Spinal cord (tissue), 10 donors: ENCODE data around the gene PPFIBP2. TPM values are rescaled to one million over a fixed set of nuclear protein-coding genes. Genes with fewer than 3 reads are reported as not detected.

ENCODE experiments used
- DNase-seq, 6 donors: peaks; one replicate each; pipeline versions ENCODE4 v3.0.0 to v3.0.0-alpha.2; 2013 to 2015; ENCODE audit warnings: low spot score in 6 of 6, low read depth in 4 of 6
- H3K27ac ChIP-seq: one replicate; pipeline ENCODE4 v1.5.1; 2013; ENCODE audit warnings: low read depth, low read length, control low read depth
- H3K27me3 ChIP-seq: one replicate; pipeline ENCODE4 v1.6.1; 2013; ENCODE audit warnings: low read length; ENCODE audit not compliant: control insufficient read depth, insufficient read depth
- H3K36me3 ChIP-seq: one replicate; pipeline ENCODE4 v1.6.1; 2013; ENCODE audit warnings: low read length; ENCODE audit not compliant: control insufficient read depth, insufficient read depth
- H3K4me1 ChIP-seq: one replicate; pipeline ENCODE4 v1.6.1; 2013; ENCODE audit warnings: low read length; ENCODE audit not compliant: control insufficient read depth, insufficient read depth
- H3K4me3 ChIP-seq: one replicate; pipeline ENCODE4 v1.5.1; 2013; ENCODE audit warnings: low read depth, low read length, control low read depth
- H3K9me3 ChIP-seq: one replicate; pipeline ENCODE4 v1.6.1; 2013; ENCODE audit warnings: low read length; ENCODE audit not compliant: control insufficient read depth, insufficient read depth
- WGBS: methylation state at CpG from one replicate; pipeline ENCODE4 v1.1.5; 2013; ENCODE audit warnings: missing lambda C conversion rate; ENCODE audit not compliant: insufficient coverage; 5-methylcytosine and 5-hydroxymethylcytosine counted together
- polyA plus RNA-seq, 2 donors: library from polyadenylated mRNA; unstranded; fragments of 120-200 nt; gene quantifications; one replicate each; pipeline ENCODE4 v1.2.1, GENCODE V29; 2013; ENCODE audit not compliant: insufficient read length in 2 of 2
- total RNA-seq, 2 donors: library from RNA; depleted of rRNA in 1 of 2; stranded (reverse); fragments of 120-200 nt in 1 of 2; fragments of >200 nt in 1 of 2; gene quantifications; one replicate each; pipeline versions ENCODE4 v1.2.3 to v1.2.4, GENCODE V29; 2013 to 2014
- donor health status: healthy.

PPFIBP2 gene
- total and polyA plus RNA-seq, 4 donors = 14.3 to 23.8 (median 19.1) TPM

DNA sequence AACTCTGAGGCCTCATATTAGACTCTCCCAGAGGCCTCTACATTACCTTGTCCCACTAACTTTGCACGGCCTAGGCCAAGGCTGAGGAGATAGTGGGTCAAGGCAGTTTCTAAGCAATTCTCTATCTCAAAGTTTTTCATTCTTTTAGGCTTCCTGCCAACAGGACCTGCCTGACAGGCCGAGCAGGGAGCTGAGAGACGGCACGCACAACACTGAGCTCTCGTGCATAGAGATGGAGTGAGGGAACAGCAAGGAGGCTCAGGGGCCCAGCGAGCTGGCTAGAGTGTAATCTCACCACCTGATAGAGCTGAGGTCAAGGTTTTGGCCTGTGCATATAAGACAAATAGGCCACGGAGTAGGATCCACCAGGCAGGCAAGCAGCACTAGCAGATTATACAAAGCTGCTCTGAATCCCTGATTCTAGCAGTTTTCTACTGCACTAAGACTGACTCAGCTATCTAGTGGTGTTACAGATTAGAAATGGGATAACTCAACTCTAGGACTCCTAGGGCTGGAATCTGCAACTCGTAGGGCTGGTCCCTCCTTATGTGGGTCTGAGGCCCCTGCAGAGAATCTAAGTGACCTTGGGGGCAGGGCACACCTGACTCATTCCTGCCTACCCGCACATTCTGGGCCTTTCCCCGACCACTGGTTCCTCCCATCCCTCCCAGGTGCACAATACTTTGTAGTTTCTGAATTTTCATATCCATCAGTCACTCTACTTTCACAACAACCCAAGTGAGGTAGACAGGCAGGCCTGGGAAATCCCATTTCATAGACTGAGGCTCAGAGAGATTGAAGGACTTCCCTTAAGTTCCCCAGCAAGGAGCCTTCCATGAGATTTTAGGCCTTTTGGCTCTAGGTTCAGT, 157.8 kb downstream of the PPFIBP2 start:
- WGBS = 90% methylated on average over 9 of the region's 10 CpGs
- Histone ChIP-seq H3K9me3 (no peaks in the 10 kb centered on the region), H3K27ac (no peak overlapping the region), H3K4me1 (peaks cover 49% of the 10 kb centered on the region), H3K27me3 (peaks cover 25% of the 10 kb centered on the region), H3K4me3 (no peak overlapping the region), H3K36me3 (peaks cover 1% of the 10 kb centered on the region)
- DNase-seq = no peak

DNA sequence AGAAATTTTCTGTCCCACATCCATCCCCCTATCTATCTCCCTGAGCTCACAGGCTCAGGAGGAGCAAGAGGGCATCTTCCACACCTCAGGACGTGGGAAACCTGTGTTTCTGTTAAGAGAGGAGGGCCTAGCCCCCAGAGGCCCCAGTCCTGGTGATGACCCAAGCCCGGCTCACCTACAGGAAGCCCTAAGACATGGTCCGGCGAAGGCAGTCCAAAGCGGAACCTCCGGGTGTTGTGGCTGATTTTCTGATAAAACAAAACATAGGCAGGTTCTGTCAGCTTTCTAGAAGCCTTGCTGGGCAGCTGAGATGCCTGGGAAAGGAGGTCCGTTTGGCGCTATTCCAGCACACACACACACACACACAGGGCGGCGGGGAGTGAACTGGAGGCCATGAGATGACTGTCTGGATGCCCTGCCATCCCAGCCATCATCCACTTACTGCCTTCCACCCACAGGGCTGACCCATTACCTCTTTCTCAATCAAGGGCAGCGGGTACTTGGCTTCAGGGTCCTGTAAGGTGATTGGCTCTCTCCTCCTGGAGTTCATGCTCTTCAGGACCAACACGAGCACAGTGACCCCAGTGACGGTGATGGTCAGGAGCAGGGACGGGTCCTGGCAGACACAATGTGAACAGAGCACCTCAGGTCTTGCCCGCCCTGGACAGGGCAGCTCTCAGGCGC, 158.6 kb downstream of the PPFIBP2 start:
- Histone ChIP-seq H3K4me1 (peaks cover 46% of the 10 kb centered on the region), H3K4me3 (no peak overlapping the region), H3K9me3 (no peaks in the 10 kb centered on the region), H3K27me3 (peaks cover 25% of the 10 kb centered on the region), H3K36me3 (no peaks in the 10 kb centered on the region), H3K27ac (no peak overlapping the region)
- no peak for DNase-seq
- 87% methylated on average over 12 of the region's 16 CpGs for WGBS

DNA sequence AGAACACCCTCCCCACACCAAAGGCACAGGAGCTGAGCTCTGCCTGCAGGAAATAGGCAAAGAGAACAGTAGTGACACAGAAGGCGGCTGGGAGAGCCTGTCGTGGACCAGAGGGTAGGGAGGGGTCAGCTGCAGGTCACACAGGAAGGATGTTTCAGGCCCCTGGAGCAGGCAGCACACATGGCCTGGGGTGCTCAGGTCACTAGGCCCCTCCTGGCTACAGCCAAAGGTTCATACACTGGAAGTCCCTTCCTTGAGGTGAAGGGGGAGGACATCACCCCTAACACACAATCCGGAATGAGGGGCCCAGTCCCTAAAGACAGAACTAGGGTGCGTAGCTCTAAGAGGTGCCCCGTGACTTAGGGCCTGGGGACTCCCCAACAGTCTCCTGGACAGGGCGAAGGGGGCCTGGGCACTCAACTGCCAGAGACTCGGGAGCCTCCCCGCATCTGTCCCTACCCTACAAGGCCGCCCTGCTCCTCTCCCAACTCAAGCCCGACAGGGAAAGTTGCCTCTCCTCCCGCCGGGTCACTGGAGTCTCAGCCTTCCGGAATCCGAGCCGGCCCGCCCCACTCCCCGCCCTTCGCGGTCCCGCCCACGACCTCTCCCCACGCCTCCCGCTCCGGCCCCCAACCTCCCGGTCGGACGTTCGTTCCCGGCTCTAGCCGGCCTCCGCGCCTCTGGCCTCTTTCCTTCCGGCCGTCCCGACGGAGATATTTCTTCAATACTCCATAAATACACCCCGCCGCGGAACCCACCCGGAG, 159.3 kb downstream of the PPFIBP2 start, which contains the start of gene CYB5R2:
CYB5R2 (minus strand) TSS at position 541 of the 764 bp plus-strand sequence. CDS start 675 bp downstream, outside the sequence.
- Histone ChIP-seq H3K27ac (peak within 1 kb of the TSS; percentile 52), H3K9me3 (no peaks in the 10 kb centered on the region), H3K36me3 (no peaks in the 10 kb centered on the region), H3K27me3 (peaks cover 25% of the 10 kb centered on the region), H3K4me3 (peak within 1 kb of the TSS; percentile 37), H3K4me1 (peaks cover 40% of the 10 kb centered on the region)
- DNase-seq = peak in 1 of 6 donors; percentile 68
- 14% methylated on average over 38 of the region's 40 CpGs for WGBS

DNA sequence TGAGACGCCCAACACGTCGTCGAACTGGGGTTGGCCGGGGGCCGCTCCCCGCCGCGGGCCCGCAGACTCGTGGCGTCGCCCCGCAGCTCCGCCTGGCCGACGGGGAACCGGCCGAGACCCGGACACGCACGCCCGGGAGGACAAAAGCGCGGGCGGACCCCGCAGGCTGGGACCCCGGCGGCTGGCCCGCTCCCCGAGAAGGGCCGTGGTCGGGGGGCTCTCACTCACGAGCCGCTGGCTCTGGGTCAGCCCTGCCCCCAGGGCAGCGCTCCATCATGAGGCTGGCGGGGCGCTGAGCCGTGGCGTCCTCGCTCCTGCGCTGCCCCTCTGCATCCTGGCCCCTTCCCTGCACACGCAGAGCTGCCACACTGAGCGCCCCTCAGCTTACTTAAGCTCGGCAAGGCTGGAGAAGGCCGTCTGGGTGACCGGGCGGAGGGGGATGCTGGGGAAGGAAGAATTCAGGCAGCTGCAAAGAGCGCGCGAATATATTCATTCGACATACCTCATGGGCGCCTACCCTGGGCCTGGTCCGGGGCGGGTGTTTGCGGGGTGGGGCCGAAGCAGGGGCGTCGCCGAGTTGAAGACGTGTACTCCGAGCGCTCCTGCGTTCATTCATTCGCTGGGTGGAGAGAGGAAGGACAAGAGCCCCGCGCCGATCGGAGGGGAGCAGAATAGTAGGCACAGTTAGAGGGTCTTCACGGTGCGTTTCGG, 160.1 kb downstream of the PPFIBP2 start:
- Histone ChIP-seq H3K27me3 (peaks cover 25% of the 10 kb centered on the region), H3K27ac (peak overlapping the region; percentile 52), H3K4me1 (peaks cover 34% of the 10 kb centered on the region), H3K36me3 (no peaks in the 10 kb centered on the region), H3K4me3 (peak overlapping the region; percentile 37), H3K9me3 (no peaks in the 10 kb centered on the region)
- peak in 2 of 6 donors; percentile 63 to 70 for DNase-seq
- WGBS = 1% methylated on average over 67 of the region's 72 CpGs

DNA sequence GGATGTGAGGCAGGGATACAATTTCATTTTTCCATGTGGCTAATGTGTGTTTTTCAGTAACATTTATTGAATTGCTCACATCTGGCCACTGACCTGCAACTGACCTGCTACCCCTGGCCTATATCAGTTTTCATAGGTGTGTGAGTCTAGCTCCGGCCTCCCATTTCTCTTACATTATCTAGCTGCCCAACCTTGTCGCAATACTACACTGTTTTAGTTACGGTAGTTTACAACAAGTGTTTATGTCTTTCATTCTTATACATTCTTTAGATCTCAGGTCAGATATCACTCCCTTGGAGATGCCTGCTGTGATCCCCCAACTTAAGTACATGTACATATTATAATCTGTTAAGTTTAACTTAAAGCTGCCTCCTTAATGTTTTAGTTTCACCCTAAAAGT, 161.8 kb downstream of the PPFIBP2 start:
- no peak overlapping the region for H3K4me3 ChIP-seq
- WGBS = no CpG with 5 or more reads among the region's 3 CpGs
- DNase-seq = no peak

DNA sequence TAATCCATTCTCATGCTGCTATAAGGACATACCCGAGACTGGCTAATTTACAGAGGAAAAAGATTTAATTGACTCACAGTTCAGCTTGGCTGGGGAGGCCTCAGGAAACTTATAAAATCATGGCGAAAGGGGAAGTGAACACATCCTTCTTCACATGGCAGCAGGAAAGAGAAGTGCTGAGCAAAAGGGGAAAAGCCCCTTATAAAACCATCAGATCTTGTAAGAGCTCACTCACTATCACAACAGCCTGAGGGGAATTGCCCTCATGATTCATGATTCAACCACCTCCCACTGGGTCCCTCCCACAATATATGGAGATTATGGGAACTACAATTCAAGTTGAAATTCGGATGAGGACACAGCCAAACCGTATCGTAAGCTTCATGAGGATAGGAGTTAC, 163.3 kb downstream of the PPFIBP2 start:
- no peak for DNase-seq
- H3K36me3 ChIP-seq = no peaks in the 10 kb centered on the region
- no CpG with 5 or more reads among the region's 5 CpGs for WGBS
- H3K27me3 ChIP-seq = peaks cover 25% of the 10 kb centered on the region
- peaks cover 19% of the 10 kb centered on the region for H3K4me1 ChIP-seq
- H3K9me3 ChIP-seq = no peaks in the 10 kb centered on the region
- H3K27ac ChIP-seq = peak overlapping the region; percentile 37
- no peak overlapping the region for H3K4me3 ChIP-seq

More for the DNA sequence above, 161.8 kb downstream of the PPFIBP2 start:
- H3K4me1 ChIP-seq = peaks cover 28% of the 10 kb centered on the region
- H3K27ac ChIP-seq = no peak overlapping the region
- H3K27me3 ChIP-seq = peaks cover 25% of the 10 kb centered on the region
- no peaks in the 10 kb centered on the region for H3K9me3 ChIP-seq
- no peaks in the 10 kb centered on the region for H3K36me3 ChIP-seq

DNA sequence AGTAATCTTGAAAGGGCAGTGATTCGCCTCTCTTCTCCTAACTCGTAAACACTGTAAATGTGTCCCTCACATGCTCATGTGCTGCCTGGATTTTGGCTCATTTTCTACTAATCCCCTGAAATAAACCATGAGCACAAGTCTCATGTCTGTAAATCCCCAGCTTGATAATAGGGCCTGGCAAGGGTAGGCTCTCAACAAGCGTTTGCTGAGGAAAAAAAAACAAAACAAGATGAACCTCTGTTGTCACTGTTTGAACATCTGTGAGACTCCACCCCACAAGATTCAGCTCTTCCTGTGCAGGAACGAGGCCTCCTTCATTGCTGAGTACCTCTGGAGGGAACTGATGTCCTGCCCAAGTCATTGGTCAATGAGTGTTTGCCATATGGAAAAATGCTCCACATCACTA, 164.0 kb downstream of the PPFIBP2 start:
- H3K9me3 ChIP-seq = no peaks in the 10 kb centered on the region
- 40% methylated on average over 3 of the region's 4 CpGs for WGBS
- peaks cover 12% of the 10 kb centered on the region for H3K4me1 ChIP-seq
- peaks cover 22% of the 10 kb centered on the region for H3K27me3 ChIP-seq
- no peaks in the 10 kb centered on the region for H3K36me3 ChIP-seq
- no peak overlapping the region for H3K27ac ChIP-seq
- DNase-seq = peak in 2 of 6 donors; percentile 18 to 38
- no peak overlapping the region for H3K4me3 ChIP-seq

DNA sequence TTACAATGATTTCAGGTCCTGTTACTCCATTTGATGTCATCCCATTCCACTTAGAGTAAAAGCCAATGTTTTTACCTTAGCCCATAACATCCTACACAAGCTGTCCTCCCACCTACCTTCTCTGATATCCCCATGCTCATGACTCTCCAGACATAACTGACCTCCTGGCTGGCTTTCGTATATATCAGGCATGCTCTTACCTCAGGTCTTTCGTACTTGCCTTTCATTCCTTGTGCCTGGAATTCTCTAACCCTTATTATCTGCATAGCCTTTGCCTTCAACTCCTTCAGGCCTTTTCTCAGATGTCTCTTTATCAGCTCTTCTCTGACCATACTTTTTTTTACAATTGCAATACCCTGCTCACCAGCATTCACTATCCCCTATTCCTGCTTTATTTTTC, 169.8 kb downstream of the PPFIBP2 start:
- no peak overlapping the region for H3K27ac ChIP-seq
- 94% methylated on average over 2 of the region's 2 CpGs for WGBS

DNA sequence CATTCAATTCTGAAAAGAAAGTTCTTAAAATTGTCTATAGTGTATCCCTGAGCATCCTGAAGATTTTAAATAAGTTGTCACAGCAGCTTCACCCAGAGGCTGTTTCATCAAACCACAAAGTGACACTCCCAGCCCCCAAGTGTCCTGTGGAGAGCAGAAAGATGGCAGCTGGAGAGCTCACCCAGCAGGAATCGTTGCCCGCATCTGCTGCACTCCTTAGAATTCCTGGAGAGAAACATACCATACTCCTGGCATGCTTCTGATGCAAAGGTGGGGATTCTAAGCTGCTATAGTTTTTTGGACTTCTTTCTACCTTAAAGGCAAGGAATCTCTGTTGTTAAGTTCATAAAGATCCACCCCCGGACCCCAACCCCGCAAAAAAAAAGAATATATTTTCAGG, 173.0 kb downstream of the PPFIBP2 start:
- no peak for DNase-seq
- no peaks in the 10 kb centered on the region for H3K36me3 ChIP-seq
- no CpG with 5 or more reads among the region's 4 CpGs for WGBS

More for the DNA sequence above, 169.8 kb downstream of the PPFIBP2 start:
- H3K27me3 ChIP-seq = no peaks in the 10 kb centered on the region
- no peaks in the 10 kb centered on the region for H3K4me1 ChIP-seq
- no peaks in the 10 kb centered on the region for H3K9me3 ChIP-seq
- H3K4me3 ChIP-seq = no peak overlapping the region
- H3K36me3 ChIP-seq = no peaks in the 10 kb centered on the region
- no peak for DNase-seq

More for the DNA sequence above, 173.0 kb downstream of the PPFIBP2 start:
- Histone ChIP-seq H3K27ac (no peak overlapping the region), H3K4me3 (no peak overlapping the region), H3K9me3 (no peaks in the 10 kb centered on the region), H3K27me3 (no peaks in the 10 kb centered on the region), H3K4me1 (no peaks in the 10 kb centered on the region)
